Natural killer cell (primary cell): ENCODE measurements around the gene NLRP3. TPM values are rescaled to one million over a fixed set of nuclear protein-coding genes. Genes with fewer than 3 reads are reported as not detected.

Experiments
- ATAC-seq, 3 donors: fragments of 150-1000 bp in 2 of 3; fragments of 200-7000 bp in 1 of 3; cut with Tn5 transposase; 1 replicate in 1 of 3; 2 replicates in 2 of 3; pipeline ENCODE4 v1.10.0; 2021; ENCODE audit warnings: mild to moderate bottlenecking in 2 of 3, moderate library complexity in 2 of 3
- DNase-seq, 2 donors: peaks; one replicate each; pipeline versions ENCODE4 v3.0.0 to v3.0.0-alpha.2; 2013 to 2021; ENCODE audit warnings: mixed read lengths in 1 of 2
- H3K27ac ChIP-seq: one replicate; pipeline ENCODE4 v1.5.1; 2013; ENCODE audit warnings: mild to moderate bottlenecking, low read length
- H3K27me3 ChIP-seq: one replicate; pipeline ENCODE4 v1.6.1; 2013; ENCODE audit warnings: low read length; ENCODE audit not compliant: control insufficient read depth, insufficient read depth
- H3K36me3 ChIP-seq: one replicate; pipeline ENCODE4 v1.6.1; 2013; ENCODE audit warnings: low read length; ENCODE audit not compliant: control insufficient read depth, insufficient read depth
- H3K4me1 ChIP-seq: one replicate; pipeline ENCODE4 v1.6.1; 2013; ENCODE audit warnings: low read length; ENCODE audit not compliant: control insufficient read depth, insufficient read depth
- H3K4me3 ChIP-seq: one replicate; pipeline ENCODE4 v1.5.1; 2013; ENCODE audit warnings: low read length
- H3K9me3 ChIP-seq: one replicate; pipeline ENCODE4 v1.6.1; 2013; ENCODE audit warnings: low read length; ENCODE audit not compliant: control insufficient read depth, insufficient read depth
- H3K27ac Mint-ChIP-seq, 2 donors: one replicate each; pipeline ENCODE4 v1.8.0; 2022; ENCODE audit warnings: mild to moderate bottlenecking in 2 of 2, mixed read lengths in 2 of 2, moderate library complexity in 1 of 2
- H3K27me3 Mint-ChIP-seq, 2 donors: one replicate each; pipeline ENCODE4 v1.8.0; 2022; ENCODE audit warnings: low read depth in 2 of 2, mixed read lengths in 2 of 2
- H3K36me3 Mint-ChIP-seq: one replicate; pipeline ENCODE4 v1.8.0; 2022; ENCODE audit warnings: mixed read lengths
- H3K4me1 Mint-ChIP-seq, 2 donors: one replicate each; pipeline ENCODE4 v1.8.0; 2022; ENCODE audit warnings: mixed read lengths in 2 of 2
- H3K4me3 Mint-ChIP-seq: one replicate; pipeline ENCODE4 v1.8.0; 2022; ENCODE audit warnings: mild to moderate bottlenecking, moderate library complexity, mixed read lengths
- H3K9me3 Mint-ChIP-seq, 2 donors: one replicate each; pipeline ENCODE4 v1.8.0; 2022; ENCODE audit warnings: mixed read lengths in 2 of 2
- WGBS: methylation state at CpG from one replicate; pipeline ENCODE4 v1.1.7; 2013; ENCODE audit warnings: missing lambda C conversion rate; ENCODE audit not compliant: insufficient coverage; 5-methylcytosine and 5-hydroxymethylcytosine counted together
- intact Hi-C: fragments of 100-400 bp; cut with micrococcal nuclease; formaldehyde crosslinking; loops from one replicate; pipeline ENCODE4 v1.14.2; 2022
- total RNA-seq, 4 donors: library from RNA; stranded (reverse); fragments of 120-200 nt in 1 of 4; gene quantifications; one replicate each; pipeline versions ENCODE4 v1.2.3 to v1.2.4, GENCODE V29; 2013 to 2022
- TF ChIP-seq, protein P1 (sequence below): fragments of 200-600 bp; IDR thresholded peaks from one replicate; pipeline ENCODE4 v1.8.0; 2022; ENCODE audit warnings: antibody characterized with exemption

Gene NLRP3
- total RNA-seq, 3 donors from 2014 or later (not counting 1 experiment from before 2014, with no cell fraction given): 11.3 to 34.1 (median 11.7) TPM

GRCh38 chr1:247445526-247446356 lies 29.8 kb downstream of the NLRP3 start:
- no peak for DNase-seq
- WGBS: 83% methylated on average over 17 of the region's 17 CpGs
- peak in 2 of 3 donors; percentile 21 to 37 for ATAC-seq
- Mint-ChIP-seq H3K4me1 (peaks cover 0 to 1% of the 10 kb centered on the region in 2 donors), H3K27me3 (no peaks in the 10 kb centered on the region), H3K27ac (peak overlapping the region in 1 of 2 donors; percentile 6), H3K4me3 (no peak overlapping the region), H3K9me3 (no peaks in the 10 kb centered on the region), H3K36me3 (peaks cover 20% of the 10 kb centered on the region)
- Histone ChIP-seq H3K4me3 (no peak overlapping the region), H3K27ac (peak overlapping the region; percentile 19), H3K27me3 (no peaks in the 10 kb centered on the region), H3K9me3 (no peaks in the 10 kb centered on the region), H3K36me3 (no peaks in the 10 kb centered on the region), H3K4me1 (peaks cover 5% of the 10 kb centered on the region)
- TF ChIP-seq, protein P1, sequence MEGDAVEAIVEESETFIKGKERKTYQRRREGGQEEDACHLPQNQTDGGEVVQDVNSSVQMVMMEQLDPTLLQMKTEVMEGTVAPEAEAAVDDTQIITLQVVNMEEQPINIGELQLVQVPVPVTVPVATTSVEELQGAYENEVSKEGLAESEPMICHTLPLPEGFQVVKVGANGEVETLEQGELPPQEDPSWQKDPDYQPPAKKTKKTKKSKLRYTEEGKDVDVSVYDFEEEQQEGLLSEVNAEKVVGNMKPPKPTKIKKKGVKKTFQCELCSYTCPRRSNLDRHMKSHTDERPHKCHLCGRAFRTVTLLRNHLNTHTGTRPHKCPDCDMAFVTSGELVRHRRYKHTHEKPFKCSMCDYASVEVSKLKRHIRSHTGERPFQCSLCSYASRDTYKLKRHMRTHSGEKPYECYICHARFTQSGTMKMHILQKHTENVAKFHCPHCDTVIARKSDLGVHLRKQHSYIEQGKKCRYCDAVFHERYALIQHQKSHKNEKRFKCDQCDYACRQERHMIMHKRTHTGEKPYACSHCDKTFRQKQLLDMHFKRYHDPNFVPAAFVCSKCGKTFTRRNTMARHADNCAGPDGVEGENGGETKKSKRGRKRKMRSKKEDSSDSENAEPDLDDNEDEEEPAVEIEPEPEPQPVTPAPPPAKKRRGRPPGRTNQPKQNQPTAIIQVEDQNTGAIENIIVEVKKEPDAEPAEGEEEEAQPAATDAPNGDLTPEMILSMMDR: no peak
- intact Hi-C loops: no loop called here

- Mint-ChIP-seq H3K4me1 (peaks cover 0 to 4% of the 10 kb centered on the region in 2 donors), H3K27me3 (no peaks in the 10 kb centered on the region), H3K36me3 (peaks cover 23% of the 10 kb centered on the region), H3K4me3 (no peak overlapping the region), H3K27ac (peak overlapping the region in 1 of 2 donors; percentile 21), H3K9me3 (no peaks in the 10 kb centered on the region)
- no peaks in the 10 kb centered on the region for H3K36me3 ChIP-seq
- H3K9me3 ChIP-seq: no peaks in the 10 kb centered on the region
- ATAC-seq: no peak
- intact Hi-C loops: no loop called here
- no peak overlapping the region for H3K4me3 ChIP-seq
- TF ChIP-seq, protein P1: no peak
- no peak overlapping the region for H3K27ac ChIP-seq
- peaks cover 5% of the 10 kb centered on the region for H3K4me1 ChIP-seq
- DNase-seq: no peak
- 91% methylated on average over 5 of the region's 7 CpGs for WGBS
- no peaks in the 10 kb centered on the region for H3K27me3 ChIP-seq
Observed at GRCh38 chr1:247447162-247447909, 31.4 kb downstream of the NLRP3 start.

DNA sequence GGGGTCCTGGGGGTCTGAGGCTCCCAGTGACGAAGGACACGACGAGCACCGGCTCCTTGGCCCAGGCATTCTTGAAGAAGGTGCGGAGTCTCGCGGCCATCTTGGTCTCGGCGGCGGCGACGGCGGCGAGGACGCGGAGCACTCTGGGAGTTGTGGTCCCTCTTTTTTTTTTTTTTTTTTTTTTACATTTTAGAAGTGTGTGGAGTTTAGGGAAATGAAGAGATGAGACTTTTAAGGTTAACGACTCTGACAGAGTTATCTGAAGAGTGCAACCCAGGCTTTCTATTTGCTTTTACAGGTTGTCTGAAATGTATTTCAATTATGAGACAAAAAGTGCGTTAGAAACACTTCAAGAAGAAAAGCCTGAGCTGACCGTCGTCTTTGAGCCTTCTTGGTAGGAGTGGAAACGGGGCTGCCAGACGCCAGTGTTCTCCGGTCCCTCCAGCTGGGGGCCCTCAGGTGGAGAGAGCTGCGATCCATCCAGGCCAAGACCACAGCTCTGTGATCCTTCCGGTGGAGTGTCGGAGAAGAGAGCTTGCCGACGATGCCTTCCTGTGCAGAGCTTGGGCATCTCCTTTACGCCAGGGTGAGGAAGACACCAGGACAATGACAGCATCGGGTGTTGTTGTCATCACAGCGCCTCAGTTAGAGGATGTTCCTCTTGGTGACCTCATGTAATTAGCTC lies 32.3 kb downstream of the NLRP3 start:
- Histone ChIP-seq H3K9me3 (no peaks in the 10 kb centered on the region), H3K4me3 (no peak overlapping the region), H3K4me1 (peaks cover 5% of the 10 kb centered on the region), H3K27ac (no peak overlapping the region), H3K36me3 (no peaks in the 10 kb centered on the region), H3K27me3 (no peaks in the 10 kb centered on the region)
- TF ChIP-seq, protein P1: no peak
- ATAC-seq: peak in 2 of 3 donors; percentile 52 to 80
- H3K36me3 Mint-ChIP-seq: peaks cover 23% of the 10 kb centered on the region
- no peaks in the 10 kb centered on the region for H3K27me3 Mint-ChIP-seq
- H3K4me1 Mint-ChIP-seq: peaks cover 0 to 4% of the 10 kb centered on the region in 2 donors
- H3K9me3 Mint-ChIP-seq: no peaks in the 10 kb centered on the region
- 91% methylated on average over 31 of the region's 31 CpGs for WGBS
- intact Hi-C loops: no loop called here
- H3K27ac Mint-ChIP-seq: peak overlapping the region in 1 of 2 donors; percentile 21
- DNase-seq: peak in 1 of 2 donors; percentile 57
- H3K4me3 Mint-ChIP-seq: peak overlapping the region; percentile 74
